Measurements from ENCODE around the gene CTBP2.

Gene CTBP2

DNA sequence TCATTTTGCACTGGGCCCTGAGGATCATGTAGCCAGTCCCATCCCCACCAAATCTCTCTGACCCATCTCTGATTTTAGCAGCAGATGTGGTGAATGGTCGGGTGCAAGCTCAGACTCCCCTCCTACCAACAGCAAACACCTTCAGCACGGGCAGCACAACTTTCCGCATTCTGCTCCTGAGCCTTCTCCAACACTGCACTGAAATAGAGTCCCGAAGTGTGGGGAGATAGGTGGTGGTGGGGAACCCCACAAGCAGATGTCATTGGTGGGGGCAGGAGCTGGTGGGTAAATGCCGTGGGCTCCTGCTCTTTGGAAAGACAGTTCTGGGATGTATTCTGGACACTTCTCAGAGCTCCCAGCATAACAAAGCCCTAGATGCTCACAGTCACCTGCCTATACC is 9.6 kb upstream of the CTBP2 start:
- DNase-seq = no peak
- Histone ChIP-seq H3K4me3 (ENCODE audit: low read depth, low read length) (no peak overlapping the region), H3K27me3 (ENCODE audit: insufficient read depth, low read depth, severe bottlenecking) (no peaks in the 10 kb centered on the region), H3K9me3 (ENCODE audit: severe bottlenecking) (no peaks in the 10 kb centered on the region), H3K27ac (no peak overlapping the region), H3K36me3 (no peaks in the 10 kb centered on the region)
- no peak for TF ChIP-seq CTCF (IDR thresholded peaks at IDR 0.05; ENCODE audit: low read depth, low read length)

DNA sequence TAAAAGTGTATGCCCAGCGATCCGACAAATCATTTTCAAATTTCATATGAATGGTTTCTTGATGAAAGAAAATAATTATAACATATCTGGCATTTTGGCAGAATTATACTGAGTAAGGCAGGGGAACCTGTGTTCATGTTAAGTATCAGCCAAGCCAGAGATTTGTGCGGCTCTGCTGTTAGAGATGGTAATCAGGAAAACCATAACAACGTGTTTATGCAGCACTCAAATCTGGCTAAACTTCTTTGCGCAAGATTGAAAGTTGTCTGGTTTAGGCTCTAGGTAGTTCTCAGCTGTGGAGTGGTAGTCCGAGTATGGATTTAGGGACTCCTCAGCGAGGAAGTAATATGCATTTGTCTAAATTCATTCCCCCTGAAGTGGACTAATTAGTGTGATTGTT is 8.9 kb upstream of the CTBP2 start:
- DNase-seq = no peak
- Histone ChIP-seq H3K36me3 (no peaks in the 10 kb centered on the region), H3K27ac (no peak overlapping the region), H3K9me3 (ENCODE audit: severe bottlenecking) (no peaks in the 10 kb centered on the region), H3K4me3 (ENCODE audit: low read depth, low read length) (no peak overlapping the region), H3K27me3 (ENCODE audit: insufficient read depth, low read depth, severe bottlenecking) (no peaks in the 10 kb centered on the region)
- TF ChIP-seq CTCF (IDR thresholded peaks at IDR 0.05; ENCODE audit: low read depth, low read length) = no peak

DNA sequence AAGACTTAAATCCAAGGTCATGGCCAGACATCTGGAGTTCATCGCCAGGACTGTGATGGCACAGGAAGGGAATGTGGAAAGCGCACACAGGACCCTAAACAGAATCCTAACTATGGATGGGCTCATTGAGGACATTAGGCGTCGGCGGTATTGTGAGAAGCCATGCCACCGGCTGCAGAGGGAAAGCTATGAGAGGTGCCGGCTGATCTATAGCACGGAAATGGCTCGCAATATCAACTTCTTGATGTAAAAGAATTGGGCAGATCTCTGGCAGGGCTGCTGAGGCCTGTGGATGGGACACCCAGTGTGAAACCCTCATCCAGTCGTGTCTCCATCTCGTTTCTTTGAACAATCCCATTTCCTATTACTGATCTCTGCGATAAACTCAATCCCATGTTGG is 6.3 kb upstream of the CTBP2 start:
- DNase-seq = no peak
- H3K36me3 ChIP-seq = no peaks in the 10 kb centered on the region
- no peak overlapping the region for H3K27ac ChIP-seq
- H3K27me3 ChIP-seq (ENCODE audit: insufficient read depth, low read depth, severe bottlenecking) = no peaks in the 10 kb centered on the region
- no peaks in the 10 kb centered on the region for H3K9me3 ChIP-seq (ENCODE audit: severe bottlenecking)
- H3K4me3 ChIP-seq (ENCODE audit: low read depth, low read length) = no peak overlapping the region
- no peak for TF ChIP-seq CTCF (IDR thresholded peaks at IDR 0.05; ENCODE audit: low read depth, low read length)

DNA sequence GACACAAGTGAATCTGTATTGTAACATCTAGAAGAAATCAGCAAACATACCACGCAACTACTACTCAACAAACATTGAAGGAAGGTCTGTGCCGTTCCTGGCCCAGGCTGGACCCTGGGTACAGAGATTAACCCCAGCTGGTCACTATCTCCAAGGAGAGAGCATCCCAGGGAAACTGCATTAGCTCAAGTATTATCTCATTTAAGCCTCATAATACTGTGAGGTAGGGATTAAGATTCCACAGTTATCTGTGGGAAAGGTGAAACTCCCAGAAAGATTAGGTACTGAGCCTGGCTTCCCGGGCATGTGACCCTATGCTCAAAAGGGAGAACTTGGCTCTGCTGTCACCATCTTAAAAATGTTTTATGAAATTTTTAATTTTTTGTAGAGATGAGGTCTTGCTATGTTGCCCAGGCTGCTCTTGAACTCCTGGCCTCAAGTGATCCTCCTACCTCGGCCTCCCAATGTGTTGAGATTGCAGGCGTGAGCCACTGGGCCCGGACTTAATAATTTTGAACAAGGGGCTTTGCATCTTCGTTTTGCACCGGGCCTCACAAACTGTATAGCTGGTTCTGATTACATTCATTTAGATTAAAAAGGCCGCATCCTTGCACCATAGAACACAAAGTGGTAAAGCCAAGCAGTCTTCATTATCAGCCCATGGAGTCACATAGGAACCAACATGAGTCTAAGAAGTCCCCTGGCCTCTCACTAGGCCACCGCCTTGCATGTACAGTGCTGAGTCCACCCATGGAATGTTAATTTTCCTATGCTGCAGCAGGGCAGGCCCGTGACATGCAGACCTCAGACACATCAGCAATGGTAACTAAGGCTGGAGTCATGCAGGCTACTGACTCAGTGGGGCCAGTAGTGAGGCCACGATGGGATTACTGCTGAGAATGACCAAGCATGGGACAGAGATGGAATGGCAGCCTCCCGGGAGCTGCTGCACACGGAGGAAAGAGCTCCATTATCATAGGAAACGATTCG is 5.5 kb upstream of the CTBP2 start:
- TF ChIP-seq CTCF (IDR thresholded peaks at IDR 0.05; ENCODE audit: low read depth, low read length) = no peak
- no peak overlapping the region for H3K27ac ChIP-seq
- H3K36me3 ChIP-seq = no peaks in the 10 kb centered on the region
- DNase-seq = no peak
- H3K9me3 ChIP-seq (ENCODE audit: severe bottlenecking) = no peaks in the 10 kb centered on the region
- no peak overlapping the region for H3K4me3 ChIP-seq (ENCODE audit: low read depth, low read length)
- H3K27me3 ChIP-seq (ENCODE audit: insufficient read depth, low read depth, severe bottlenecking) = no peaks in the 10 kb centered on the region

- Histone ChIP-seq H3K27me3 (ENCODE audit: insufficient read depth, low read depth, severe bottlenecking) (no peaks in the 10 kb centered on the region), H3K9me3 (ENCODE audit: severe bottlenecking) (no peaks in the 10 kb centered on the region), H3K27ac (no peak overlapping the region), H3K4me3 (ENCODE audit: low read depth, low read length) (no peak overlapping the region), H3K36me3 (no peaks in the 10 kb centered on the region)
- TF ChIP-seq CTCF (IDR thresholded peaks at IDR 0.05; ENCODE audit: low read depth, low read length) = no peak
- no peak for DNase-seq
Observed at GRCh38 chr10:125164421-125164820, 4.1 kb upstream of the CTBP2 start.

Measured in WERI-Rb-1 (cell line).